ENCODE results near the gene NCBP3. TPM values are rescaled to one million over a fixed set of nuclear protein-coding genes. Genes with fewer than 3 reads are reported as not detected.

NCBP3 gene
- total RNA-seq, 1 experiment from 2014 or later, result 32.8 TPM

- Mint-ChIP-seq H3K27me3 (ENCODE audit: insufficient read depth, unreplicated experiment) (no peaks in the 10 kb centered on the region), H3K4me3 (ENCODE audit: unreplicated experiment) (no peak overlapping the region), H3K36me3 (ENCODE audit: insufficient read depth, unreplicated experiment) (peaks cover 37% of the 10 kb centered on the region), H3K4me1 (ENCODE audit: low read depth, unreplicated experiment) (no peaks in the 10 kb centered on the region), H3K27ac (ENCODE audit: unreplicated experiment) (no peak overlapping the region), H3K9me3 (ENCODE audit: unreplicated experiment) (no peaks in the 10 kb centered on the region)
- Histone ChIP-seq H3K4me1 (no peaks in the 10 kb centered on the region), H3K36me3 (ENCODE audit: control insufficient read depth, insufficient read depth, low read length) (no peaks in the 10 kb centered on the region), H3K27me3 (replicated peaks; ENCODE audit: control insufficient read depth, insufficient read depth, low read length) (no peaks in the 10 kb centered on the region), H3K9me3 (no peaks in the 10 kb centered on the region), H3K4me3 (ENCODE audit: low read depth, low read length) (no peak overlapping the region)
- ChIA-PET CTCF (interaction anchor here (0.7 to 1.5 kb wide), 2 partner anchors 78 to 82 kb away, joined by 3 to 14 read pairs; no protein-coding TSS in a partner anchor), POLR2A (no interaction called here)
- TF ChIP-seq, protein P1, sequence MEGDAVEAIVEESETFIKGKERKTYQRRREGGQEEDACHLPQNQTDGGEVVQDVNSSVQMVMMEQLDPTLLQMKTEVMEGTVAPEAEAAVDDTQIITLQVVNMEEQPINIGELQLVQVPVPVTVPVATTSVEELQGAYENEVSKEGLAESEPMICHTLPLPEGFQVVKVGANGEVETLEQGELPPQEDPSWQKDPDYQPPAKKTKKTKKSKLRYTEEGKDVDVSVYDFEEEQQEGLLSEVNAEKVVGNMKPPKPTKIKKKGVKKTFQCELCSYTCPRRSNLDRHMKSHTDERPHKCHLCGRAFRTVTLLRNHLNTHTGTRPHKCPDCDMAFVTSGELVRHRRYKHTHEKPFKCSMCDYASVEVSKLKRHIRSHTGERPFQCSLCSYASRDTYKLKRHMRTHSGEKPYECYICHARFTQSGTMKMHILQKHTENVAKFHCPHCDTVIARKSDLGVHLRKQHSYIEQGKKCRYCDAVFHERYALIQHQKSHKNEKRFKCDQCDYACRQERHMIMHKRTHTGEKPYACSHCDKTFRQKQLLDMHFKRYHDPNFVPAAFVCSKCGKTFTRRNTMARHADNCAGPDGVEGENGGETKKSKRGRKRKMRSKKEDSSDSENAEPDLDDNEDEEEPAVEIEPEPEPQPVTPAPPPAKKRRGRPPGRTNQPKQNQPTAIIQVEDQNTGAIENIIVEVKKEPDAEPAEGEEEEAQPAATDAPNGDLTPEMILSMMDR (IDR thresholded peaks at IDR 0.05; ENCODE audit: insufficient read depth in 1 of 2, low read depth in 1 of 2, low read length in 1 of 2, severe bottlenecking in 1 of 2, unreplicated experiment in 1 of 2), result no peak
- intact Hi-C loops (cut with micrococcal nuclease; ENCODE audit: unreplicated experiment), result no loop called here
- no TSS peak for BruUV-seq (replicated peaks)
- DNase-seq, result no peak
Observed at GRCh38 chr17:3815925-3816324, 30.1 kb downstream of the NCBP3 start.

GRCh38 chr17:3815122-3815521, 30.9 kb downstream of the NCBP3 start:
- intact Hi-C loops (cut with micrococcal nuclease; ENCODE audit: unreplicated experiment), result no loop called here
- CTCF ChIA-PET, result interaction anchor here (0.7 kb wide), 1 partner anchor 81 kb away, joined by 3 read pairs; no protein-coding TSS in a partner anchor
- no TSS peak for BruUV-seq (replicated peaks)
- no peaks in the 10 kb centered on the region for H3K36me3 ChIP-seq (ENCODE audit: control insufficient read depth, insufficient read depth, low read length)
- no peak for DNase-seq
- Mint-ChIP-seq H3K36me3 (ENCODE audit: insufficient read depth, unreplicated experiment) (peaks cover 43% of the 10 kb centered on the region), H3K27me3 (ENCODE audit: insufficient read depth, unreplicated experiment) (no peaks in the 10 kb centered on the region), H3K4me1 (ENCODE audit: low read depth, unreplicated experiment) (no peaks in the 10 kb centered on the region), H3K4me3 (ENCODE audit: unreplicated experiment) (no peak overlapping the region), H3K9me3 (ENCODE audit: unreplicated experiment) (no peaks in the 10 kb centered on the region), H3K27ac (ENCODE audit: unreplicated experiment) (no peak overlapping the region)
- H3K4me3 ChIP-seq (ENCODE audit: low read depth, low read length), result no peak overlapping the region
- H3K27me3 ChIP-seq (replicated peaks; ENCODE audit: control insufficient read depth, insufficient read depth, low read length), result no peaks in the 10 kb centered on the region
- POLR2A ChIA-PET, result no interaction called here
- no peaks in the 10 kb centered on the region for H3K9me3 ChIP-seq
- no peaks in the 10 kb centered on the region for H3K4me1 ChIP-seq
- TF ChIP-seq, protein P1 (IDR thresholded peaks at IDR 0.05; ENCODE audit: insufficient read depth in 1 of 2, low read depth in 1 of 2, low read length in 1 of 2, severe bottlenecking in 1 of 2, unreplicated experiment in 1 of 2), result no peak

DNA sequence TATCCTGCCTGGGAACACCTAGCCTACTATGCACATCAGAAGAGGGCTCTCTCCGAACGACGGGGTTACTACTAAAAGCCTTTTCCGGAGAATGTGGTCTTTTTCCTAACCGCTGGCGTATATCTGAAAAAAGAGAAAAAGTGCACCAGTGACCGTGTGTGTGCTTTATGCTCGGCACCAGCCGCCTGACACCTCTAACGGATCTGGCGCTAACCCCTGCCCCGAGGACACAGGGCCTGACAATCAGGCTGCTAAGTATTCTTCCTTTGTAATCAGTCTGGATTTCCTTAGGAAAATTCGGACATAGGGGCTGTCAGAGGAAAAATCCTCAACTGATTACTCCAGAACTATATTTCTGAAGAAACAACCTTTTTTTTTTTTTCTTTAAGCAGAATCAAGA, 31.7 kb downstream of the NCBP3 start:
- ChIA-PET CTCF (no interaction called here), POLR2A (no interaction called here)
- H3K27me3 ChIP-seq (replicated peaks; ENCODE audit: control insufficient read depth, insufficient read depth, low read length), result no peaks in the 10 kb centered on the region
- H3K4me3 ChIP-seq (ENCODE audit: low read depth, low read length), result no peak overlapping the region
- Mint-ChIP-seq H3K27ac (ENCODE audit: unreplicated experiment) (no peak overlapping the region), H3K9me3 (ENCODE audit: unreplicated experiment) (no peaks in the 10 kb centered on the region), H3K4me1 (ENCODE audit: low read depth, unreplicated experiment) (peaks cover 6% of the 10 kb centered on the region), H3K36me3 (ENCODE audit: insufficient read depth, unreplicated experiment) (peaks cover 43% of the 10 kb centered on the region), H3K27me3 (ENCODE audit: insufficient read depth, unreplicated experiment) (no peaks in the 10 kb centered on the region), H3K4me3 (ENCODE audit: unreplicated experiment) (no peak overlapping the region)
- H3K36me3 ChIP-seq (ENCODE audit: control insufficient read depth, insufficient read depth, low read length), result no peaks in the 10 kb centered on the region
- intact Hi-C loops (cut with micrococcal nuclease; ENCODE audit: unreplicated experiment), result no loop called here
- BruUV-seq (replicated peaks), result no TSS peak
- no peaks in the 10 kb centered on the region for H3K9me3 ChIP-seq
- H3K4me1 ChIP-seq, result no peaks in the 10 kb centered on the region
- DNase-seq, result no peak
- TF ChIP-seq, protein P1 (IDR thresholded peaks at IDR 0.05; ENCODE audit: insufficient read depth in 1 of 2, low read depth in 1 of 2, low read length in 1 of 2, severe bottlenecking in 1 of 2, unreplicated experiment in 1 of 2), result no peak

Measured in Caco-2 (cell line).